GM18858 (cell line): ENCODE data around the gene FAHD1.
"Not testable (repeated sequence)": the region's sequence is repeated elsewhere in the genome, so short reads cannot be mapped to it uniquely, and the experiment has no call there.

Experiments used
- ATAC-seq: cut with Tn5 transposase; IDR thresholded peaks from one replicate; pipeline ENCODE4 v1.9.1; 2021; ENCODE audit not compliant: unreplicated experiment

The FAHD1 gene

DNA sequence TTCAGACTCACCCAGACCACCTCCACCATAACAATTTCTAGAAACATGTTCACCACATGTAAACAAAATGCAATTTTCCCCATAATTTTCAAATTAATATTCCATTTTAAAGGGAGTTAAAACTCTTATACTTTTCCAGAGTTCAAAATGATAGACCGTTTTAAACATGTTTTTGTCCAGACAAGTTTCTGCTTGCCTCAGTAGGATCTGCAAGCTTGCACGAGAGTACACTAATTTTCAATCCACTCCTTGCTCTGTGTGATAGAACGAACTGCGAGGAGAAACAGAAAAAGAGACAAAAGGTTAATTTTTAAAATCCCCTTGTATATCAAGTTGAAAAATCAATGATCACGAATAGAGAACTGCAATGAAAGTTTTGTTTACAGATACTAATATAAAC lies 7.1 kb downstream of the FAHD1 start:
- no peak for ATAC-seq

GRCh38 chr16:1839554-1839953 lies 12.5 kb downstream of the FAHD1 start:
- ATAC-seq = no peak

DNA sequence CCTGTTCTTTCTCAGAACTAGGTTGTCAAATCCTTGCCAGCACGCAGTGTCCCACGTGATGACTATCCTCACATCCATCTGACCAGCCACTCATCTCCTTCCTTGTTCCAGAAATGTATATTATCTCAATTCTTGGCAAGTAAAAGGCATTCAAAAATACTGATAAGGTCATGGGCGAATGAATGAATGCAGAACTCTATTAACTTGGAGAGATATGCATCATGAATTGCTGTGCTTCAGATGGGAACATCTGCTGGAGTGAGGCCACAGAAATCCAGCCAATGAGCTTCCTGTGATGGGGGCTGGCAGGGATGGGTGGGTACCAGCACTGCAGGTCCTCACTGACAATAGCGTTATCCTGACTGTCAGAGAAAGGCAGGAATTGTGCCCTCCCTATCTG lies 19.0 kb downstream of the FAHD1 start:
- no peak for ATAC-seq

GRCh38 chr16:1846416-1846815 lies 19.4 kb downstream of the FAHD1 start:
- ATAC-seq = no peak

DNA sequence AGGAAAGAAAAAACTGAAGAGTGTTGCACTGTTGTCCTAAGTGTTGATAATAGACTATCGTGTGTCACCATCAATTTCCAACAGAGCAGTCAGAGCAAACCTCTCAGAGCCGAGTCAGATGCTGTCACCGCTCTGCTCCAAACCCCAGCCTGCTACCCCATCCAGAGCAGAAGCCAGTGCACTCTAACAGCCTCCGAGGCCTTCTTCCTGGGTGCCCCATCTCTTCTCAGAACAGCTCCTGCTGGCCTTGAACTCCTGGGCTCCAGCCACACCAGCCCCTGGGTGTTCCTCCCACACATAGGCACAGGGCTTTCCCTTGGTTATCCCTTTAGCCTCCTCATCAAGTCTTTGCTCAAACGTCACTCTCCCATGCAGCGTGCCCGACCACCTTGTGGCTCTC lies 24.0 kb downstream of the FAHD1 start:
- ATAC-seq = no peak

DNA sequence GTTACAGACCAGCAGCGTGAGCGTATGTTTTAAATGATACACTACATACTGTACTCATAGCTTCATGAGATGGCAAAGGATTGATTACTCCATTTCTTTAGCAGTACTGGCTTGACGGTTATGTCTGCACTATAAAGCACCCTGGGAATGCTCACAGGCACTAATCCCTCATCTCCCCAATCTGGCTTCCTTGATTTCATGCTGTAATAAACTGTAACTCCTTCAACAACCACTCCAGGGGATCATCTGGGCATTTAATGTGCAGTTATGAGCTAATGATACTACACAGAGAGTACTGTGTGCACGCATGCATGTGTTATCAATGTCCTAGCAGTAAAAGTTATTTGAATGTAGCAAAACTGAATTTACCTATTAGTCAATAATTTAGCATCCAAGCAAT lies 24.8 kb downstream of the FAHD1 start:
- ATAC-seq = no peak

DNA sequence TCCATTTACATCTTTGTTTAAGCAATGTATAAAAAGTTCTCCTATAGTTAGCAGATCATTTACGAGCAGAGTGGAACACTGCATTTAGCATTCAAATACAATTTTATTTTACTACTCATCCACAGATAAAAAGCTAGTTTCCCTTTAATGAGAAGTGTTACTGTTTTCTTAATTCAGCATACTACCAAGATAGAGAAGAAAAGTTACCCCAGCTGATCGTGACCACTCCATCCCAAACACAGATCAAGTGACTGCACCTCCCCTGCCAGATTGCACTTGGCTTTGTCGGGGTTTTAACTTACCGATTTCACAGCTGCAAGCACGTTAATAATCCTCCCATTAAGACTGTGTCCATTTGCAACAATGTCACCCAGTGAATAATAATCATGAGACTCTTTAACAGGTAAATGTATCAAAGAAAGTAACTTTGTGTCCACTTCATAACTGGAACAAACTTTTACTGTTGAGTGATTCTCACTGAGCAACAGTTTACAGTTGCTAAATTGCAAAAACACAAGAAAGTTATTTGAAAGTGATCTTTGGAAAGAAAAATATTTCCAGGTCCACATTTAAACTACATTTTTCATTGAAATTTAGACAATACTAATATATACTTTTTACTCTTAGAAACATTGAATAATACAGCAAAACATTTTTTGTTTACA lies 30.6 kb downstream of the FAHD1 start:
- ATAC-seq = no peak

DNA sequence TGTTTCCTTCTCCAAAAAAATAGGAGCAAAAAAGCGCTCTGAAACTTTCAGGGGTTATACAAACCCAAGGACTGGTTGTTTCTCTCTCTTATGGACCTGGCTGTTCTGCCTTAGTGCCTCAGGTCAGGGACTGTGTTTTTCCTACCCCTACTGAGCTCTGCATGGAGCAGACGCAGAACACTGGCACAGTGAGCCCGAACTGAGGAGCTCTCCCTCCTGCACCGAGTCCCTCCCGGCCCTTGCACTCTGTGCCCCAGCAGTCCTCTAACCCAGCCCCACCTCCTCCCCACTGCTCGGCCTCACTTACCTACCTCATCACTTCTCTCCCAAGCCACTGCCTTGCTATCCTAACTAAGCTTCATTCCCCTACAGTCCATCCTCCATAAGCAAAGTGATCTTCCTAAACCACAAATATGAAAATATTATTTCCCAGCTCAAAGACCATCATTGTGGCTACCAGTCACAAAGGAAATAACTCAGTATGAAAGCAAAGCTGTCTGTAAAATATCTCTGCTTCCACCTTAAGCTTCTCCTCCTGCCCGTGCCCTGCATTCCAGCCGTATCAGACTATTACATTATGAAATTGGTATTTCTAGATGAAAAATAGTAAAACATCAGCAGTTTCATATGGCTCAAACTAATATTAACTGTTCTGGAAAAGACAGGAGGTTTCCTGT lies 31.3 kb downstream of the FAHD1 start:
- no peak for ATAC-seq

DNA sequence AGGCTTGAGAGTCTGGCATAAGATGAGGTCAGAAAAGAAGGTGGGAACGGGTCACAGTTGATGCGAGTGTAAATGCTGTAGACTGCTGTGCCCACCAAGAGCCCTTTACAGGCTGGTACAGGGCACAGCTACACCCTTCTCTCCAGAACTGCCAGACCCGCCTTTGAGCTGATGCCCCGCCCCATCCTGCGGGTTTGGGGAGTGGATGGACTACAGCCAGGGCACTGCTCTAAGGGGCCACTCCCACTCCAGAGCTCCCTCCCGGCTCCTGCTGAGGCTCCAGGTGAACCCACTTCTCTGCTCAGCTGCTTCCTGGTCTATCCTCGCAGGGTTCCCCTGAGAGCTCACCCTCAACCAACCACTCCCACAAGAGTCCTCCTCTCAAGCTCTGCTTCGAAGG lies 32.6 kb downstream of the FAHD1 start:
- ATAC-seq = no peak

DNA sequence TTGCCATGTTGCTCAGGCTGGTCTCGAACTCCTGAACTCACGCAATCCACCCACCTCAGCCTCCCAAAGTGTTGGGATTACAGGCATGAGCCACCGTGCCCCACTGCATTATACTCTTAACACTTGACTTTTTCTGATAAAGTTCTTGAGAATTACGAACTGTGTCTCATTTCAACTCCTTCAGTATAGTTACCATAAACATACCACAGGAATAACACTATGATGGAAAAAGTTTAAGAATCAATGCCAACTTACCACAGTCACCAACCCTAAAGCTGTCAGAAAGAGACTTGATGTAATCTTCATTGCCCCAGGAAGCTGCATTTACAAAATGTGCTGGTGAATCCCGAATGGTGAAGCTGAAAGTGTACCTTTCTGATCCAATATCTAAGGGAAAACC lies 34.7 kb downstream of the FAHD1 start:
- no peak for ATAC-seq

GRCh38 chr16:1862394-1862793 lies 35.4 kb downstream of the FAHD1 start:
- ATAC-seq = no peak

DNA sequence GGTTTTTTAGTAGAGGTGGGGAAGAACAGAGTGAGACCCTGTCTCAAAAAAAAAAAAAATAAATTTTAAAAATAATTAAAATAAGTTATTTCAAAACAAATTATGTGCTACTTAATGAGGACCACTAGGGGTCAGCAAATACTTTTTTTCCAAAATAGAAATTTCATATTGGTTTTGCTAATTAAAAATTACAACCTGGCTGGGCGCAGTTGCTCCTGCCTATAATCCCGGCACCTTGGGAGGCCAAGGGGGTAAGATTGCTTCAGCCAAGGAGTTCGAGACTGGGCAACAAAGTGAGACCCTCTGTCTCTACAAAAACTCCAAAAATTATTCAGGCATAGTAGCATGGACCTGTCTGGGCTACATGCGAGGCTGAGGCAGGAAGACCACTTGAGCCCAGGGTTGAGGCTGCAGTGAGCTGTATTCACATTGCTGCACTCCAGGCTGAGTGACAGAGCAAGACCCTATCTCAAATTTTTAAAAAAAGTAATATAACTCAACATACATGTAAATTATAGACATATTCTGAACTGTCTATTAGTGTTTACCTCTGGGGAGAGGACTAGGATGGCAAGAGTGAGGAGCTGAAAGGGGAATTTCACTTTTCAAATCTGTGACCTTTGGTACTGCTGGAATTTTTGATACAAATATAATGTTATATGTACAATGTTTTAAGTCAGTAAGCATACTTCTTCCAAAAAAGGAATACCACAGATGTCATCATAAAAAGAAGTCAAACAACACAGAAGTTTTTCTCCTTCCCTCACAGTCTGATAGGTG lies 36.9 kb downstream of the FAHD1 start:
- no peak for ATAC-seq

DNA sequence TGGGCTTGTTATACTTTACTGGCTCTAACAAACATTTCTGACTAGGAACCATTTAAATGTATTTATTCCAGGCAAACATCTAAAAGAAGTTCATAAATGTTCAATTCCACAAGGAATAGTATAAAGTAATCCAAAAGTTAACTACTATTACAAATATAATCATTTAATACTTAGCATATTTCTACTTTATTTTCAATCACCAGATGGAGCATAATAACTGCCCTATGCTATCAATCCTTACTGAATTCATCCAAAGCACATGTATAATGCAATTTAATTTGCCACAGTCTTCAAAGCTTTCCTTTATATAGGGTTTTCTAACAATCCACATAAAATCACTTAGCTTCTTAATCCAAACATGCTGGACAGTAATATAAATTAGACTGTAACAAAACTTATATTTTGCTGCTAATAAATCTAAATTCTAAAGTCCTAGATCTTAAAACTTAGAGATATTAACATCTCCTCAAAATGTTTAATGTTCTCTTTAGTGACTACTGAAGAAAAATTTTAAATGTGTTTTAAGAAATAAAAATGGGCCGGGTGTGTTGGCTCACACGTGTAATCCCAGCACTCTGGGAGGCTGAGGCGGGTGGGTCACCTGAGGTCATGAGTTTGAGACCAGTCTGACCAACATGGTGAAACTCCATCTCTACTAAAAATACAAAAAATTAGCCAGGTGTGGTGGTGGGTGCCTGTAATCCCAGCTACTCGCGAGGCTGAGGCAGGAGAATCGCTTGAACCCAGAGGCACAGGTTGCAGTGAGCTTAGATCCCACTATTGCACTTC lies 39.1 kb downstream of the FAHD1 start:
- no peak for ATAC-seq

- no peak for ATAC-seq
Observed at GRCh38 chr16:1870365-1871082, 43.5 kb downstream of the FAHD1 start.

- ATAC-seq = no peak
Observed at GRCh38 chr16:1871974-1872635, 45.1 kb downstream of the FAHD1 start, which contains the start of gene MEIOB. TSS of gene MEIOB (minus strand) at chr16:1872164. CDS start at chr16:1868175, 3,989 bp downstream.

DNA sequence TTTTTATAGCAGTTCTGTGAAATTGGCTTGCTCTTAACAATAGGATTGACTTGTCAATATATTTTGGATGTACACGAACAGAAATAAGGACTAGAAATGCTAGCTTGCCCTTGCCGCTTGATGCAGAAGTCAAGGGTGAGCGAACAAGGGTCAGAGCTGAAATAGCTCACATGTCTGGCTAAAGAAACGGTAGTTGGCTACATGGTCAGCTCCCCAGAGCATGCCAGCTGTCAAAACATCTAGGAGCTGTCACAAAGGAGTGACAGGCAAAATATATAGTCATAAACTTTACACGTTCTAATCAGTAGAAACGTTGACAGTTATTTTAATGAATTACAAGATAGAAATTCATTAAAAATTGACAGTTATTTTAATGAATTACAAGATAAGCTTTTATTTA lies 47.8 kb downstream of the FAHD1 start:
- ATAC-seq = no peak

GRCh38 chr16:1876066-1876465 lies 49.1 kb downstream of the FAHD1 start:
- not testable (repeated sequence) for ATAC-seq

DNA sequence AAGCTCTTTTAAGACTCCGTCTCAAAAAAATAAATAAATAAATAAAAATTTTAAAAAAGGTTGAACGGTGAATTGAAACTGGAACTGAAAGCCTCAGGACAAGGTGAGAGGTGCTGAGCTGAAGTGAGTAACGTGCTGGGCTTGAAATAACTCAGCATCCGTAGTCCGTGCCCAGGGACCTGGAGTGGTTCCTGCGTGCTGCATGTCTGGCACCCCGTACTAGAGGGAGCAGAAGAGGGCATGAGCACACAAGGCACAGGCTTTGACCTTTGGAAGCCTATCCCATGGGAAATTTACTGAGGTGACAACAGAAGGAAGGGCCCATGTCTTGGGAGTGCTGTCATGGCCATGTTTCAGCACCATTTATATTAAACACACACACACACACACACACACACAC lies 49.5 kb downstream of the FAHD1 start:
- no peak for ATAC-seq

DNA sequence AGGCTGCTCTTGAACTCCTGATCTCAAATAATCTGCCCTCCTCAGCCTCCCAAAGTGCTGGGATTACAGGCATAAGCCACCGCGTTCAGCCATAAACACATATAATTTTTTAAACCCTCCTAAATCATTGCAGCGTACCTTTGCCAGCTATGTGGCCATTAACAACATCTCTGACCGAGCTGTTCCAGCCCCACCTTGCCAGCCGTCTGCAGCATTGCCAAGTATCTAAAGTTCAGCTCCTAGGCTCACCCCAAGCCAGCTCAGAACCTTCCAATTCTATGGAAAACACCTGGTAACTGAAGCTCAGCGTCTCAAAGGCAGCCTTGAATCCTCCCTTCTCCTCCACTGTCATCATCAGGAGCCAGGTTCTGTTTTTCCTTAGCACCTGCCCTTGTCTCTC lies 50.1 kb downstream of the FAHD1 start:
- no peak for ATAC-seq

DNA sequence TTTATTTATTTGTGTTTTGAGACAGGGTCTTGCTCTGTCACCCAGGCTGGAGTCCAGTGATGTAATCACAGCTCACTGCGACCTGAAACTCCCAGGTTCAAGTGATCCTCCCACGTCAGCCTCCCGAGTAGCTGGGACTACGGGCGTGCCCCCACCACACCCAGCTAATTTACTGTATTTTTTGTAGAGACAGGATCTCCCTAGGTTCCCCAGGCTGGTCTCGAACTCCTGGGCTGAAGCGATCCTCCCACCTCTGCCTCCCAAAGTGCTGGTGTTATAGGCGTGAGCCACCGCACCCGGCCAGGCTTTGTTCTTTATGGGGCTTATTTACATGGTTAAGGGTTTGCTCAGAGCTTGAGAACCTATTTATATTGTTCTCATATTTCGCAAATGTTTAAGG lies 50.8 kb downstream of the FAHD1 start:
- ATAC-seq = no peak
